H1 (cell line): Measurements from ENCODE around the gene CAPZA2. TPM values are rescaled to one million over a fixed set of nuclear protein-coding genes. Genes with fewer than 3 reads are reported as not detected.

Source experiments
- CTCF ChIA-PET: fragments of 300-600 bp; sonication (Branson Sonifier 250); formaldehyde crosslinking; loops from one replicate; lab custom pipeline; 2021; ENCODE audit not compliant: partially characterized antibody; lab: Charles Lee
- POLR2A ChIA-PET: fragments of 300-600 bp; sonication (Branson Sonifier 250); formaldehyde crosslinking; loops from one replicate; lab custom pipeline; 2021; ENCODE audit warnings: inconsistent platforms; ENCODE audit not compliant: partially characterized antibody; lab: Charles Lee
- DNase-seq, 2 experiments: peaks; one replicate each; pipeline versions ENCODE4 v3.0.0 to v3.0.0-alpha.2; 2010 to 2022; ENCODE audit warnings: low spot score in 2 of 2, low read depth in 1 of 2, mixed read lengths in 1 of 2
- FAIRE-seq: peaks from 2 replicates; lab custom pipeline; 2011; peaks lifted over from hg19 to GRCh38; lab: Jason Lieb, UNC
- H2AFZ ChIP-seq: 2 replicates; pipeline ENCODE4 v1.8.1; 2012; ENCODE audit warnings: low read length, inconsistent platforms
- H2AK5ac ChIP-seq: 2 replicates; pipeline ENCODE4 v1.6.1; 2013; ENCODE audit warnings: low read depth, low read length
- H2BK120ac ChIP-seq: replicated peaks from 2 replicates; pipeline ENCODE3; 2013; ENCODE audit warnings: low read depth, low read length, inconsistent platforms
- H2BK12ac ChIP-seq: 2 replicates; pipeline ENCODE4 v1.6.1; 2013; ENCODE audit warnings: low read depth, low read length
- H2BK15ac ChIP-seq: 2 replicates; pipeline ENCODE4 v1.6.1; 2013; ENCODE audit warnings: low read length
- H2BK20ac ChIP-seq: 2 replicates; pipeline ENCODE4 v1.6.1; 2013; ENCODE audit warnings: low read length
- H2BK5ac ChIP-seq: 2 replicates; pipeline ENCODE4 v1.6.1; 2013; ENCODE audit warnings: low read depth, low read length
- H3K14ac ChIP-seq: 2 replicates; pipeline ENCODE4 v1.6.1; 2013; ENCODE audit warnings: inconsistent platforms; ENCODE audit not compliant: insufficient read length
- H3K18ac ChIP-seq: 2 replicates; pipeline ENCODE4 v1.6.1; 2013; ENCODE audit warnings: low read length; ENCODE audit errors: extremely low read depth
- H3K23ac ChIP-seq: 2 replicates; pipeline ENCODE4 v1.6.1; 2013; ENCODE audit warnings: inconsistent platforms; ENCODE audit not compliant: insufficient read length
- H3K23me2 ChIP-seq: 2 replicates; pipeline ENCODE4 v1.6.1; 2013; ENCODE audit warnings: low read depth, low read length
- H3K27ac ChIP-seq: 2 replicates; pipeline ENCODE4 v1.6.1; 2011; ENCODE audit warnings: low read depth, low read length, inconsistent platforms
- H3K27me3 ChIP-seq, 4 experiments: replicated peaks in 1 of 4; 1 replicate in 1 of 4; 2 replicates in 3 of 4; pipeline versions ENCODE4 v1.6.1 to v1.8.1; 2011 to 2013; ENCODE audit warnings: low read length in 3 of 4, mild to moderate bottlenecking in 3 of 4, inconsistent platforms in 2 of 4, mixed read lengths in 2 of 4, moderate library complexity in 1 of 4; ENCODE audit not compliant: control insufficient read depth in 3 of 4, insufficient read depth in 3 of 4; ENCODE audit errors: extremely low read depth in 1 of 4
- H3K36me3 ChIP-seq, 4 experiments: 2 replicates each; pipeline versions ENCODE4 v1.6.1 to v1.8.1; 2011 to 2013; ENCODE audit warnings: mild to moderate bottlenecking in 4 of 4, low read length in 3 of 4, moderate library complexity in 2 of 4, control low read depth in 1 of 4, inconsistent platforms in 1 of 4; ENCODE audit not compliant: insufficient read depth in 4 of 4, control insufficient read depth in 2 of 4
- H3K4ac ChIP-seq: replicated peaks from 2 replicates; pipeline ENCODE3; 2013; ENCODE audit warnings: low read length, low read depth, mixed read lengths, inconsistent platforms; ENCODE audit not compliant: insufficient read length
- H3K4me1 ChIP-seq, 4 experiments: replicated peaks in 1 of 4; 1 replicate in 1 of 4; 2 replicates in 3 of 4; pipeline versions ENCODE4 v1.6.1 to v1.8.1; 2011 to 2013; ENCODE audit warnings: low read length in 3 of 4, inconsistent platforms in 2 of 4, mixed read lengths in 1 of 4; ENCODE audit not compliant: insufficient read depth in 4 of 4, control insufficient read depth in 3 of 4
- H3K4me2 ChIP-seq, 2 experiments: 2 replicates each; pipeline versions ENCODE4 v1.6.1 to v1.8.1; 2011 to 2013; ENCODE audit warnings: low read depth in 2 of 2, low read length in 2 of 2, control low read depth in 1 of 2, inconsistent platforms in 1 of 2, mild to moderate bottlenecking in 1 of 2; ENCODE audit not compliant: insufficient read depth in 1 of 2
- H3K4me3 ChIP-seq, 4 experiments: fragments of 200-600, 300-600 bp in 1 of 4; sonication (generic), shearing (Covaris generic), sonication (Bioruptor Twin) in 1 of 4; 2 replicates each; pipeline versions ENCODE4 v1.5.1 to v1.8.1; 2011 to 2016; ENCODE audit warnings: low read length in 4 of 4, low read depth in 3 of 4, control low read depth in 2 of 4, inconsistent platforms in 2 of 4, mild to moderate bottlenecking in 2 of 4, mixed read lengths in 1 of 4, moderate library complexity in 1 of 4; ENCODE audit not compliant: insufficient read depth in 2 of 4; ENCODE audit errors: extremely low read depth in 1 of 4
- H3K56ac ChIP-seq: replicated peaks from 2 replicates; pipeline ENCODE3; 2013; ENCODE audit warnings: low read depth, mild to moderate bottlenecking, mixed read lengths, low read length, inconsistent platforms; ENCODE audit not compliant: insufficient read length
- H3K79me1 ChIP-seq: 2 replicates; pipeline ENCODE4 v1.6.1; 2013; ENCODE audit warnings: low read depth, low read length, control low read depth
- H3K79me2 ChIP-seq, 2 experiments: 2 replicates each; pipeline versions ENCODE4 v1.6.1 to v1.8.1; 2012 to 2013; ENCODE audit warnings: low read length in 2 of 2, mild to moderate bottlenecking in 2 of 2, inconsistent platforms in 1 of 2; ENCODE audit not compliant: insufficient read depth in 2 of 2, control insufficient read depth in 1 of 2
- H3K9ac ChIP-seq, 4 experiments: replicated peaks in 1 of 4; 1 replicate in 1 of 4; 2 replicates in 3 of 4; pipeline versions ENCODE4 v1.6.1 to v1.8.1; 2011 to 2013; ENCODE audit warnings: low read depth in 3 of 4, low read length in 3 of 4, control low read depth in 2 of 4, mild to moderate bottlenecking in 2 of 4, moderate library complexity in 2 of 4, inconsistent platforms in 1 of 4; ENCODE audit errors: extremely low read depth in 1 of 4
- H3K9me3 ChIP-seq, 2 experiments: 2 replicates each; pipeline versions ENCODE4 v1.6.1 to v1.8.1; 2012 to 2013; ENCODE audit warnings: mild to moderate bottlenecking in 2 of 2, moderate library complexity in 2 of 2, control low read depth in 1 of 2, inconsistent platforms in 1 of 2, low read depth in 1 of 2, low read length in 1 of 2, mixed read lengths in 1 of 2; ENCODE audit not compliant: insufficient read depth in 2 of 2
- H4K20me1 ChIP-seq, 2 experiments: replicated peaks in 1 of 2; 2 replicates each; pipeline versions ENCODE3 to v1.8.1; 2011 to 2013; ENCODE audit warnings: inconsistent platforms in 2 of 2, low read length in 2 of 2, mild to moderate bottlenecking in 1 of 2; ENCODE audit not compliant: insufficient read depth in 2 of 2, control insufficient read depth in 1 of 2
- H4K5ac ChIP-seq: 2 replicates; pipeline ENCODE4 v1.6.1; 2013; ENCODE audit warnings: low read length, low read depth, mixed read lengths, inconsistent platforms; ENCODE audit not compliant: insufficient read length
- H4K8ac ChIP-seq: 2 replicates; pipeline ENCODE4 v1.8.0; 2013; ENCODE audit warnings: mild to moderate bottlenecking, moderate library complexity, low read length, inconsistent platforms; ENCODE audit not compliant: insufficient read depth; ENCODE audit errors: extremely low read depth
- H4K91ac ChIP-seq: replicated peaks from 2 replicates; pipeline ENCODE3; 2013; ENCODE audit warnings: low read length, mixed read lengths, inconsistent platforms; ENCODE audit not compliant: insufficient read length
- FOSL1 ChIP-seq: IDR thresholded peaks from 2 replicates; pipeline ENCODE4 v1.6.1; 2011; ENCODE audit warnings: mild to moderate bottlenecking, low read depth, low read length, moderate library complexity; ENCODE audit not compliant: insufficient read depth
- JUN ChIP-seq: IDR thresholded peaks from 2 replicates; pipeline ENCODE4 v1.6.1; 2011; ENCODE audit warnings: low read depth, mild to moderate bottlenecking, improper control_type of control experiment, low read length
- WGBS, 2 experiments: shearing (Covaris generic) in 1 of 2; methylation state at CpG; one replicate each; pipeline versions ENCODE4 v1.1.6 to v1.1.7; 2013 to 2015; ENCODE audit warnings: low lambda C conversion rate in 2 of 2, mixed read lengths in 2 of 2, inconsistent platforms in 1 of 2, low coverage in 1 of 2, missing lambda C conversion rate in 1 of 2; ENCODE audit not compliant: insufficient replicate concordance in 2 of 2, insufficient coverage in 1 of 2, insufficient read length in 1 of 2; ENCODE audit errors: extremely low coverage in 1 of 2, missing lambda C conversion rate in 1 of 2; 5-methylcytosine and 5-hydroxymethylcytosine counted together
- polyA plus RNA-seq, 7 experiments: library from polyadenylated mRNA; depleted of rRNA in 3 of 7; stranded (reverse) in 5 of 7; unstranded in 2 of 7; fragments of >200 nt in 5 of 7; fragments of 200-250 nt in 2 of 7; gene quantifications; 1 replicate in 5 of 7; 2 replicates in 1 of 7; 4 replicates in 1 of 7; pipeline versions ENCODE4 v1.2.1 to v1.2.3, GENCODE V29; 2011 to 2013; ENCODE audit warnings: missing spikeins in 2 of 7, mixed read lengths in 2 of 7
- total RNA-seq: library from RNA; stranded (reverse); fragmentation: NEBNext Ultra II Directional; extraction: Animal tissue kit (Norgen Biotek cat#: 25700); gene quantifications from 2 replicates; pipeline ENCODE4 v1.2.1, GENCODE V29; 2021

The CAPZA2 gene
- total and polyA plus RNA-seq, 2 of the 8 experiments (the other 6 are each of a cell fraction or from before 2014, with no cell fraction given), result 33.2 to 145 TPM

- Histone ChIP-seq H3K36me3 (no peaks in the 10 kb centered on the region), H2BK15ac (no peak overlapping the region), H3K9ac (no peak overlapping the region)
- TF ChIP-seq JUN, result no peak
- no peak for TF ChIP-seq FOSL1
- TF ChIP-seq, all 59 proteins: peak for 0
- Histone ChIP-seq H3K9me3 (no peaks in the 10 kb centered on the region), H4K20me1 (no peaks in the 10 kb centered on the region), H3K56ac (no peak overlapping the region), H3K4ac (no peak overlapping the region), H2BK120ac (no peak overlapping the region), H3K18ac (no peak overlapping the region), H3K79me1 (no peaks in the 10 kb centered on the region), H3K23me2 (no peaks in the 10 kb centered on the region), H4K8ac (no peak overlapping the region), H2BK5ac (no peak overlapping the region), H2BK20ac (no peak overlapping the region), H2AFZ (no peak overlapping the region), H3K4me2 (no peak overlapping the region), H3K14ac (no peak overlapping the region), H3K23ac (no peak overlapping the region), H3K4me3 (no peak overlapping the region), H3K27me3 (no peaks in the 10 kb centered on the region), H3K4me1 (no peaks in the 10 kb centered on the region), H3K79me2 (no peaks in the 10 kb centered on the region), H4K91ac (no peak overlapping the region), H2AK5ac (no peak overlapping the region), H3K27ac (no peak overlapping the region), H2BK12ac (no peak overlapping the region), H4K5ac (no peak overlapping the region)
- CTCF ChIA-PET, result interaction anchor here (0.7 to 1.0 kb wide), 2 partner anchors 9 to 15 kb away, joined by 3 read pairs; no protein-coding TSS in a partner anchor
- FAIRE-seq (no peak), DNase-seq (no peak)
- POLR2A ChIA-PET, result no interaction called here
- WGBS, 2 experiments, result 65% methylated on average over 5 of the region's 5 CpGs; no CpG with 5 or more reads in 1 of the 2 experiments
These were observed 22.1 kb upstream of the CAPZA2 start for GRCh38 chr7:116840256-116840655.
